ENCODE measurements around the gene PID1.

GRCh38 chr2:229041691-229042090, 229.4 kb downstream of the PID1 start:
- TF ChIP-seq EP300 (IDR thresholded peaks at IDR 0.05) (no peak), CTCF (IDR thresholded peaks at IDR 0.05) (no peak)

Measured in suprapubic skin (tissue), 3 donors.